Hepatocyte (in vitro differentiated cells): ENCODE measurements around the gene FRS2. TPM values are rescaled to one million over a fixed set of nuclear protein-coding genes. Genes with fewer than 3 reads are reported as not detected.

Experiments
- DNase-seq: peaks from one replicate; pipeline ENCODE4 v3.0.0-alpha.2; 2016; ENCODE audit warnings: low spot score
- H2AFZ ChIP-seq: fragments of 200-600 bp; sonication (generic); 2 replicates; pipeline ENCODE4 v1.6.0; 2016; ENCODE audit warnings: antibody characterized with exemption, mild to moderate bottlenecking
- H3K27ac ChIP-seq: fragments of 200-600 bp; sonication (generic); 2 replicates; pipeline ENCODE4 v1.5.1; 2016; ENCODE audit warnings: mild to moderate bottlenecking
- H3K27me3 ChIP-seq: fragments of 200-600 bp; sonication (generic); 2 replicates; pipeline ENCODE4 v1.6.1; 2016
- H3K36me3 ChIP-seq: fragments of 200-600 bp; sonication (generic); replicated peaks from 2 replicates; pipeline ENCODE4 v1.5.1; 2016; ENCODE audit warnings: low read depth; ENCODE audit not compliant: insufficient read depth
- H3K4me1 ChIP-seq: fragments of 200-600 bp; sonication (generic); 2 replicates; pipeline ENCODE4 v1.5.1; 2016; ENCODE audit warnings: mild to moderate bottlenecking, moderate library complexity; ENCODE audit not compliant: insufficient read depth
- H3K4me2 ChIP-seq: fragments of 200-600 bp; sonication (generic); 2 replicates; pipeline ENCODE4 v1.6.0; 2016
- H3K4me3 ChIP-seq: fragments of 200-600 bp; sonication (generic); 2 replicates; pipeline ENCODE4 v1.5.1; 2016; ENCODE audit warnings: mild to moderate bottlenecking
- H3K79me2 ChIP-seq: fragments of 200-600 bp; sonication (generic); 2 replicates; pipeline ENCODE4 v1.6.0; 2017; ENCODE audit warnings: mild to moderate bottlenecking
- H3K9me2 ChIP-seq: fragments of 200-600 bp; sonication (generic); replicated peaks from 2 replicates; pipeline ENCODE4 v1.6.0; 2017; ENCODE audit warnings: mild to moderate bottlenecking; ENCODE audit not compliant: insufficient read depth
- H3K9me3 ChIP-seq: fragments of 200-600 bp; sonication (generic); 2 replicates; pipeline ENCODE4 v1.5.1; 2016; ENCODE audit warnings: low read depth, mild to moderate bottlenecking
- H4K20me1 ChIP-seq: fragments of 200-600 bp; sonication (generic); 2 replicates; pipeline ENCODE4 v1.6.0; 2016; ENCODE audit warnings: mild to moderate bottlenecking; ENCODE audit not compliant: insufficient read depth, poor library complexity, severe bottlenecking
- CTCF ChIP-seq: fragments of 200-600 bp; sonication (generic); IDR thresholded peaks from 2 replicates; pipeline ENCODE4 v1.5.1; 2016; ENCODE audit warnings: antibody characterized with exemption, mild to moderate bottlenecking; ENCODE audit not compliant: poor library complexity
- EZH2 ChIP-seq: fragments of 200-600 bp; sonication (generic); IDR thresholded peaks from 2 replicates; pipeline ENCODE4 v1.6.1; 2016; ENCODE audit warnings: antibody characterized with exemption, mild to moderate bottlenecking, borderline replicate concordance
- EZH2phosphoT487 ChIP-seq: fragments of 200-600 bp; sonication (generic); IDR thresholded peaks from one replicate; pipeline ENCODE4 v1.6.1; 2018; ENCODE audit warnings: antibody characterized with exemption, mild to moderate bottlenecking, low read depth, moderate library complexity; ENCODE audit not compliant: unreplicated experiment, severe bottlenecking
- WGBS: methylation state at CpG from one replicate; pipeline ENCODE4 v1.1.6; 2016; ENCODE audit warnings: low lambda C conversion rate; ENCODE audit errors: missing lambda C conversion rate; 5-methylcytosine and 5-hydroxymethylcytosine counted together
- polyA plus RNA-seq: library from polyadenylated mRNA; unstranded; fragments of >200 nt; fragmentation: Nextera tagmentation; extraction: Ambion mirVana; gene quantifications from 2 replicates; pipeline ENCODE4 v1.2.1, GENCODE V29; 2016
- total RNA-seq: library from RNA; depleted of rRNA; stranded (reverse); fragments of >200 nt; gene quantifications from 2 replicates; pipeline ENCODE4 v1.2.3, GENCODE V29; 2014

Gene FRS2
- total and polyA plus RNA-seq, 2 experiments from 2014 or later, result 14.7 to 76.4 TPM

GRCh38 chr12:69585189-69586062 lies 115.2 kb downstream of the FRS2 start, which contains the start of gene CCT2:
Gene CCT2, plus strand, starts transcription at chr12:69585459. Its CDS starts 63 bp downstream, at chr12:69585522.
- Histone ChIP-seq H3K79me2 (peaks cover 28% of the 10 kb centered on the region), H3K9me2 (no peaks in the 10 kb centered on the region), H3K4me1 (peaks cover 7% of the 10 kb centered on the region), H2AFZ (peak within 1 kb of the TSS; percentile 87), H3K9me3 (no peaks in the 10 kb centered on the region), H3K27ac (peak within 1 kb of the TSS; percentile 94), H3K4me3 (peak within 1 kb of the TSS; percentile 69), H3K27me3 (no peaks in the 10 kb centered on the region), H3K36me3 (peaks cover 6% of the 10 kb centered on the region), H3K4me2 (peak within 1 kb of the TSS; percentile 91), H4K20me1 (peaks cover 14% of the 10 kb centered on the region)
- 1% methylated on average over 61 of the region's 63 CpGs for WGBS
- no peak for TF ChIP-seq EZH2phosphoT487
- peak; percentile 45 for TF ChIP-seq CTCF
- no peak for TF ChIP-seq EZH2
- peak; percentile 99 for DNase-seq

- WGBS, result 96% methylated on average over 4 of the region's 4 CpGs
- no peak overlapping the region for H3K4me2 ChIP-seq
- no peaks in the 10 kb centered on the region for H3K9me3 ChIP-seq
- H3K27me3 ChIP-seq, result no peaks in the 10 kb centered on the region
- no peaks in the 10 kb centered on the region for H3K9me2 ChIP-seq
- peaks cover 7% of the 10 kb centered on the region for H3K4me1 ChIP-seq
- H3K27ac ChIP-seq, result no peak overlapping the region
- H3K79me2 ChIP-seq, result peaks cover 33% of the 10 kb centered on the region
- H3K4me3 ChIP-seq, result no peak overlapping the region
- peaks cover 14% of the 10 kb centered on the region for H4K20me1 ChIP-seq
- DNase-seq, result no peak
- no peak overlapping the region for H2AFZ ChIP-seq
- H3K36me3 ChIP-seq, result peaks cover 8% of the 10 kb centered on the region
- TF ChIP-seq CTCF (no peak), EZH2phosphoT487 (no peak)
Observed at GRCh38 chr12:69588527-69588926, 118.3 kb downstream of the FRS2 start.

GRCh38 chr12:69589082-69589481 lies 118.9 kb downstream of the FRS2 start:
- peaks cover 33% of the 10 kb centered on the region for H3K79me2 ChIP-seq
- peaks cover 10% of the 10 kb centered on the region for H3K36me3 ChIP-seq

More at GRCh38 chr12:69589082-69589481, 118.9 kb downstream of the FRS2 start:
- Histone ChIP-seq H3K4me1 (peaks cover 7% of the 10 kb centered on the region), H3K4me3 (no peak overlapping the region), H3K27ac (no peak overlapping the region), H3K9me2 (no peaks in the 10 kb centered on the region), H3K27me3 (no peaks in the 10 kb centered on the region), H3K9me3 (no peaks in the 10 kb centered on the region), H4K20me1 (peaks cover 14% of the 10 kb centered on the region), H2AFZ (no peak overlapping the region), H3K4me2 (no peak overlapping the region)
- WGBS, result 91% methylated on average over 2 of the region's 2 CpGs
- TF ChIP-seq CTCF (no peak), EZH2phosphoT487 (no peak), EZH2 (no peak)
- no peak for DNase-seq
